ENCODE data around the gene FAM13C.

DNA sequence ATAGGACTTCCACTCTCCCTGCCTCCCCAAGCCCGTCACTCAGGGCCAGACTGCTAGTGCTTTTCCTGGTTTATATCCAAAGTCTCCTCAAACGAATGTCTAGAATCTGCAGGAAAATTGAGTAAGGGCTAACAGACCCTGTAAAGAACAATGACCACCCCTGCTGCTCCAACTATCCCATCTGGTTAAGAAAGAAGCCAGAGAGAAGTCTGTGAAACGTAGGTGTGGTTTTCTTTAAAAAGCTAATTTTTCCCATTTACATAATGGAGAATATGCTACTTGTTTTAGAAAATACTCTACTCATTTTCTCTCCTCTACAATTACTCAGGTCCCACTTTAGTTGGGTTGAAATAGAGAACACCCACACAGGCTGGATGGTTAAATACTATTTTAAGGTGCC, 72.5 kb downstream of the FAM13C start:
- TF ChIP-seq, protein P1, sequence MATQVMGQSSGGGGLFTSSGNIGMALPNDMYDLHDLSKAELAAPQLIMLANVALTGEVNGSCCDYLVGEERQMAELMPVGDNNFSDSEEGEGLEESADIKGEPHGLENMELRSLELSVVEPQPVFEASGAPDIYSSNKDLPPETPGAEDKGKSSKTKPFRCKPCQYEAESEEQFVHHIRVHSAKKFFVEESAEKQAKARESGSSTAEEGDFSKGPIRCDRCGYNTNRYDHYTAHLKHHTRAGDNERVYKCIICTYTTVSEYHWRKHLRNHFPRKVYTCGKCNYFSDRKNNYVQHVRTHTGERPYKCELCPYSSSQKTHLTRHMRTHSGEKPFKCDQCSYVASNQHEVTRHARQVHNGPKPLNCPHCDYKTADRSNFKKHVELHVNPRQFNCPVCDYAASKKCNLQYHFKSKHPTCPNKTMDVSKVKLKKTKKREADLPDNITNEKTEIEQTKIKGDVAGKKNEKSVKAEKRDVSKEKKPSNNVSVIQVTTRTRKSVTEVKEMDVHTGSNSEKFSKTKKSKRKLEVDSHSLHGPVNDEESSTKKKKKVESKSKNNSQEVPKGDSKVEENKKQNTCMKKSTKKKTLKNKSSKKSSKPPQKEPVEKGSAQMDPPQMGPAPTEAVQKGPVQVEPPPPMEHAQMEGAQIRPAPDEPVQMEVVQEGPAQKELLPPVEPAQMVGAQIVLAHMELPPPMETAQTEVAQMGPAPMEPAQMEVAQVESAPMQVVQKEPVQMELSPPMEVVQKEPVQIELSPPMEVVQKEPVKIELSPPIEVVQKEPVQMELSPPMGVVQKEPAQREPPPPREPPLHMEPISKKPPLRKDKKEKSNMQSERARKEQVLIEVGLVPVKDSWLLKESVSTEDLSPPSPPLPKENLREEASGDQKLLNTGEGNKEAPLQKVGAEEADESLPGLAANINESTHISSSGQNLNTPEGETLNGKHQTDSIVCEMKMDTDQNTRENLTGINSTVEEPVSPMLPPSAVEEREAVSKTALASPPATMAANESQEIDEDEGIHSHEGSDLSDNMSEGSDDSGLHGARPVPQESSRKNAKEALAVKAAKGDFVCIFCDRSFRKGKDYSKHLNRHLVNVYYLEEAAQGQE (IDR thresholded peaks at IDR 0.05), result no peak
- TF ChIP-seq POLR2A (IDR thresholded peaks at IDR 0.05; ENCODE audit: low read length) (no peak), SREBF2 (IDR thresholded peaks at IDR 0.05) (no peak), RNF2 (IDR thresholded peaks at IDR 0.05; ENCODE audit: borderline replicate concordance, low read depth) (no peak), CEBPB (IDR thresholded peaks at IDR 0.05) (no peak), CHD4 (IDR thresholded peaks at IDR 0.05; ENCODE audit: borderline replicate concordance) (no peak), JUN (IDR thresholded peaks at IDR 0.05) (no peak)
- TF ChIP-seq, protein P2, sequence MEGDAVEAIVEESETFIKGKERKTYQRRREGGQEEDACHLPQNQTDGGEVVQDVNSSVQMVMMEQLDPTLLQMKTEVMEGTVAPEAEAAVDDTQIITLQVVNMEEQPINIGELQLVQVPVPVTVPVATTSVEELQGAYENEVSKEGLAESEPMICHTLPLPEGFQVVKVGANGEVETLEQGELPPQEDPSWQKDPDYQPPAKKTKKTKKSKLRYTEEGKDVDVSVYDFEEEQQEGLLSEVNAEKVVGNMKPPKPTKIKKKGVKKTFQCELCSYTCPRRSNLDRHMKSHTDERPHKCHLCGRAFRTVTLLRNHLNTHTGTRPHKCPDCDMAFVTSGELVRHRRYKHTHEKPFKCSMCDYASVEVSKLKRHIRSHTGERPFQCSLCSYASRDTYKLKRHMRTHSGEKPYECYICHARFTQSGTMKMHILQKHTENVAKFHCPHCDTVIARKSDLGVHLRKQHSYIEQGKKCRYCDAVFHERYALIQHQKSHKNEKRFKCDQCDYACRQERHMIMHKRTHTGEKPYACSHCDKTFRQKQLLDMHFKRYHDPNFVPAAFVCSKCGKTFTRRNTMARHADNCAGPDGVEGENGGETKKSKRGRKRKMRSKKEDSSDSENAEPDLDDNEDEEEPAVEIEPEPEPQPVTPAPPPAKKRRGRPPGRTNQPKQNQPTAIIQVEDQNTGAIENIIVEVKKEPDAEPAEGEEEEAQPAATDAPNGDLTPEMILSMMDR (IDR thresholded peaks at IDR 0.05), result no peak
- TF ChIP-seq, protein P3, sequence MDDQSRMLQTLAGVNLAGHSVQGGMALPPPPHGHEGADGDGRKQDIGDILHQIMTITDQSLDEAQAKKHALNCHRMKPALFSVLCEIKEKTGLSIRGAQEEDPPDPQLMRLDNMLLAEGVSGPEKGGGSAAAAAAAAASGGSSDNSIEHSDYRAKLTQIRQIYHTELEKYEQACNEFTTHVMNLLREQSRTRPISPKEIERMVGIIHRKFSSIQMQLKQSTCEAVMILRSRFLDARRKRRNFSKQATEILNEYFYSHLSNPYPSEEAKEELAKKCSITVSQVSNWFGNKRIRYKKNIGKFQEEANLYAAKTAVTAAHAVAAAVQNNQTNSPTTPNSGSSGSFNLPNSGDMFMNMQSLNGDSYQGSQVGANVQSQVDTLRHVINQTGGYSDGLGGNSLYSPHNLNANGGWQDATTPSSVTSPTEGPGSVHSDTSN (IDR thresholded peaks at IDR 0.05), result no peak
- TF ChIP-seq, protein P4, sequence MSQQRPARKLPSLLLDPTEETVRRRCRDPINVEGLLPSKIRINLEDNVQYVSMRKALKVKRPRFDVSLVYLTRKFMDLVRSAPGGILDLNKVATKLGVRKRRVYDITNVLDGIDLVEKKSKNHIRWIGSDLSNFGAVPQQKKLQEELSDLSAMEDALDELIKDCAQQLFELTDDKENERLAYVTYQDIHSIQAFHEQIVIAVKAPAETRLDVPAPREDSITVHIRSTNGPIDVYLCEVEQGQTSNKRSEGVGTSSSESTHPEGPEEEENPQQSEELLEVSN (IDR thresholded peaks at IDR 0.05; ENCODE audit: borderline replicate concordance, low read depth), result no peak
- TF ChIP-seq, protein P5, sequence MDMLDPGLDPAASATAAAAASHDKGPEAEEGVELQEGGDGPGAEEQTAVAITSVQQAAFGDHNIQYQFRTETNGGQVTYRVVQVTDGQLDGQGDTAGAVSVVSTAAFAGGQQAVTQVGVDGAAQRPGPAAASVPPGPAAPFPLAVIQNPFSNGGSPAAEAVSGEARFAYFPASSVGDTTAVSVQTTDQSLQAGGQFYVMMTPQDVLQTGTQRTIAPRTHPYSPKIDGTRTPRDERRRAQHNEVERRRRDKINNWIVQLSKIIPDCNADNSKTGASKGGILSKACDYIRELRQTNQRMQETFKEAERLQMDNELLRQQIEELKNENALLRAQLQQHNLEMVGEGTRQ (IDR thresholded peaks at IDR 0.05), result no peak
